Measurements from ENCODE around the gene FHIT.

Gene FHIT

DNA sequence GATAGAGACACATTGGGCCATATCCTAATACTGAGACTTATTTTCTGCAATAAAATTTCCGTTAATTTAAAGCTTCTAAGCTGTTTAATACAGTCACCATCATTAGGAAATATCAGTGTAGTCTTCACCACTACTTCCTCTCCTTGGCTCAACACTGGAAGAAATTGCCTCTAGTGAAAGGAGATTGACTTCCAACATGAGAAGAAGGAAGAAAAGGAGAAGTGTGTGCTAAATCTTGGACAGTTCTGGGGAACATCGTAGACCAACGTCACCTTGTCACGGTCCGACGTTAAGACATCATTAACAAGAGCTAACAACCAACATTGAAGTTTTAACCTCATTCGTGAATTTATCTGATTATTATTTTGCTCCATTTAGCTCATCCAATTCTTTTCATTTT, 1214.4 kb downstream of the FHIT start:
- TF ChIP-seq, protein P1, sequence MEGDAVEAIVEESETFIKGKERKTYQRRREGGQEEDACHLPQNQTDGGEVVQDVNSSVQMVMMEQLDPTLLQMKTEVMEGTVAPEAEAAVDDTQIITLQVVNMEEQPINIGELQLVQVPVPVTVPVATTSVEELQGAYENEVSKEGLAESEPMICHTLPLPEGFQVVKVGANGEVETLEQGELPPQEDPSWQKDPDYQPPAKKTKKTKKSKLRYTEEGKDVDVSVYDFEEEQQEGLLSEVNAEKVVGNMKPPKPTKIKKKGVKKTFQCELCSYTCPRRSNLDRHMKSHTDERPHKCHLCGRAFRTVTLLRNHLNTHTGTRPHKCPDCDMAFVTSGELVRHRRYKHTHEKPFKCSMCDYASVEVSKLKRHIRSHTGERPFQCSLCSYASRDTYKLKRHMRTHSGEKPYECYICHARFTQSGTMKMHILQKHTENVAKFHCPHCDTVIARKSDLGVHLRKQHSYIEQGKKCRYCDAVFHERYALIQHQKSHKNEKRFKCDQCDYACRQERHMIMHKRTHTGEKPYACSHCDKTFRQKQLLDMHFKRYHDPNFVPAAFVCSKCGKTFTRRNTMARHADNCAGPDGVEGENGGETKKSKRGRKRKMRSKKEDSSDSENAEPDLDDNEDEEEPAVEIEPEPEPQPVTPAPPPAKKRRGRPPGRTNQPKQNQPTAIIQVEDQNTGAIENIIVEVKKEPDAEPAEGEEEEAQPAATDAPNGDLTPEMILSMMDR (IDR thresholded peaks at IDR 0.05; ENCODE audit: low read depth, low read length): no peak
- no peak for DNase-seq (ENCODE audit: low read depth in 2 of 2)
- H3K4me3 ChIP-seq (replicated peaks in 1 of 2; ENCODE audit: low read depth in 2 of 2, low read length in 2 of 2): no peak overlapping the region

DNA sequence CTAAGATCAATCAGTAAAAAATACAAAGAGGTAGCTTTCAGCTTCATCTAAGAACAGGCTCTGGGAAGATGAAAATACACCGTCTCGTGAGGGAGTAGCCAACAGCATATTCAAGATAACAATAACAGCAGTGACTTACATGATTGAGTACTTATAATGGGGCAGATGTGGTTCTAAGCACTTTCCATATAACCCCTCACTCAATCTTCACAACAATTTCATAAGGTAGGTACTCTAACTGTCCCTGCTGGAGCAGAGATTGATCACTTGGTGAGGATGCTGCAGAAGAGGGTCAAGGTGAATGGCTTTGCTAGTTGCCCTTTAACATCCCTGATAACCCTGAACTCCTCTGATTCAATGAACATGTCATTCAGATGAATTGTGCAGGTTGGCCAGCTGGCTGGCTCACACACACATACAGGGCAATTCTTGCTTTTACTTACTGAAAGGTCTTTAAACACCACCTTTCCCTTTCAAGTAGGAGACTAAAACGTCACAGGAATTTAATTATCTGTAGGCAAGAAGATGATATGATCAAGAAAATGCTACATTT, 1217.3 kb downstream of the FHIT start:
- no peak for DNase-seq (ENCODE audit: low read depth in 2 of 2)
- TF ChIP-seq, protein P1 (IDR thresholded peaks at IDR 0.05; ENCODE audit: low read depth, low read length): no peak

DNA sequence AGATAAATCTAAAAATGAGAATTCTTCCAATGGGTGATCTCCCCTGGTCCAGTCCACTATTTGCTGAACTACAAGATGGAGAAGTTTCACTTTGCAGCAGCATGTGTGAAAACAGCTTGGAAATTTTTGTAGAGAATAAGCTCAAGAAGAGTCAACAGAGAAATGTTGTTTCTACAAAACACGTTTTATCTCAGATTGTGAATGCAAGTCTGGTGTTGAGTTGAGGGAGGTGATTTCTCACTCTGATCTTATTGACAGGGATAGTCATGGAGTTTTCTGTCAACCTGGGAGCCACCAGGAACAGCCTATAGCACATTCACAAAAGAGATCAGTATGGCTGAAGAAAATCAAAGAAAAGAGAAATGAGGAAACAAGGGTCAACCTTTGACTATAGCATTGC, 1220.3 kb downstream of the FHIT start:
- DNase-seq (ENCODE audit: low read depth in 2 of 2): no peak
- no peak overlapping the region for H3K4me3 ChIP-seq (replicated peaks in 1 of 2; ENCODE audit: low read depth in 2 of 2, low read length in 2 of 2)
- TF ChIP-seq, protein P1 (IDR thresholded peaks at IDR 0.05; ENCODE audit: low read depth, low read length): no peak

More for the DNA sequence above, 1217.3 kb downstream of the FHIT start:
- H3K4me3 ChIP-seq (replicated peaks in 1 of 2; ENCODE audit: low read depth in 2 of 2, low read length in 2 of 2): no peak overlapping the region

DNA sequence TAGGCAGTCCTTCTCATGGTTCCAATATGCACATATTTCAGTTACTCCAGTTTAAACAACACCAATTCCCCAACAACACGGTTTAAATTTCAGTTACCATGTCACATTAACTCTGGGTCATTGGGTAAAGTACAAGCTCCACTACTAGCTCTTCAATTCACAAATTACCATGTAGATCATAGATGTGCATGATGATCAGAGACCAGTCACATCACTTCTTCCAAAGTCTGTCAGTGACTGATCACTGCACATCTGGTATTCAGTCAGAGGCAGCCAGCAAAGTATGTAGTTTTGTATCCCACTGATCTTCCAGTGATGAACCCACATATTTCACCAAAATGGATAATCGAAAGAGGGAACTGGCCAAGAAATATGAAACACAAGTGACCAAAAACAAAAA, 1223.0 kb downstream of the FHIT start:
- no peak overlapping the region for H3K4me3 ChIP-seq (replicated peaks in 1 of 2; ENCODE audit: low read depth in 2 of 2, low read length in 2 of 2)
- TF ChIP-seq, protein P1 (IDR thresholded peaks at IDR 0.05; ENCODE audit: low read depth, low read length): no peak
- DNase-seq (ENCODE audit: low read depth in 2 of 2): no peak

DNA sequence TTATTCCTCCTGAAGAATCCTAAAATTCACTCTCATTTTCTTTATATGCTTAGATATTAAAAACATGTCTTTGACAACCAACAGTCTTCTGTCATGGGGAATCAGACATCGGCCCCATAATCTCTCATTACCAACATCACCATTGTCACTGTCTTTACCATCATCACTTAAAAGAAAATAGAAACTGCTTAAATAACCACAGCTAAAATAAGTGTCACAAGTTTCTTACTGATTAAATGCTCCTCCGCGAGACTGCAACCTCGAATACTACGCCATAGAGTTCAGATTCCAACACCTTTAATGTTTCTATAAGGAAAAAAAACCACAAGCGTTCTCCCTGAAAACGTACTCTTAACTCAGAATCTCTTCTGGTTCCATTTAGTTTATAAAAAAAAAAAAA, 1223.9 kb downstream of the FHIT start:
- TF ChIP-seq, protein P1 (IDR thresholded peaks at IDR 0.05; ENCODE audit: low read depth, low read length): no peak
- no peak for DNase-seq (ENCODE audit: low read depth in 2 of 2)
- no peak overlapping the region for H3K4me3 ChIP-seq (replicated peaks in 1 of 2; ENCODE audit: low read depth in 2 of 2, low read length in 2 of 2)

DNA sequence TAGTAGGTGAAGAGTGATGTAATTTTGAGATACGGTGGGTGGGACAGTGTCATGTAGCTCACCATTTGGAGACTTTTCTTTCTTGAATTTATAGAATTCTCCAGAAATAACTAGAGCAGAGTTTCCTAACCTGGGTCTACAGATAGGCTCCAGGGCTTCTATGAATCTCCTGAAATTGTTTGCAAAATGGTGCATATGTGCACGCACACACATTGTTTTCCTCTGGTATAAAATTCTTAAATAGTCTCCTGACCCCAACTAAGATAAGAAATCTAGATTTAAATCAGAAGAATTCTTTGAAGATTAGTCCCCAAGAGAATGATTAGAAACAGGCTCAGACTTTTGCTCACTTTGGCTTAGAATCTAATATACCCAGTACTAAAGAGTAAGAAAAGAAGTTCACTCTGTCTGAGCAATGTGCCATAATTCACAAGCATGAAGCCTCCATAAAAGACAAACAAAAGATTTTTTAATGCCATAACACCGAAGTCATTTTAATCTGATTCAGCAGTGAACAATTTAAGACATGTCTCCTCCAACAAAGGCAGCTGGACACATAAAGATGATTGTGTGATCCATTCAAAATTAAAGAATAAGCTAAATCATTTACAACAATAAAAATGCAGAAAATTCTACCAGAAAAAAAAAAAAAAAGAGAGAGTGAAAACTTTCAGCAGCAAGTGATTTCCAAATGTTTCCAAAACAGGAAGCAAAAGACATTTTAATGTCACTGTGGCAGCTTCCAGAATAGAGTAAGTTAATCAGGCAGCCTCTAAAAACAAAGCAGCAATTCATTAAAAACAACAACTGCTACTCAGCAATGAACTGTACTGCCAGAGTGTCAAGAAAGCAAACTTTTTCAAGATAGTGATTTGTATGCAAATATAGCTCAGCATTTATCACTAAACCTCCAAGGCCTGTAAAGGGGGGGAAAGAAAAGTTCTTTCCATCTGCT, 1225.9 kb downstream of the FHIT start:
- TF ChIP-seq, protein P1 (IDR thresholded peaks at IDR 0.05; ENCODE audit: low read depth, low read length): no peak
- no peak for DNase-seq (ENCODE audit: low read depth in 2 of 2)
- no peak overlapping the region for H3K4me3 ChIP-seq (replicated peaks in 1 of 2; ENCODE audit: low read depth in 2 of 2, low read length in 2 of 2)

Data from cardiac fibroblast (primary cell).